SJCRH30 (cell line): Measurements from ENCODE around the gene PKDCC. TPM values are rescaled to one million over a fixed set of nuclear protein-coding genes. Genes with fewer than 3 reads are reported as not detected.
A peak's percentile ranks its signal among the peaks of the same experiment; 100 is the strongest.
"Not testable (repeated sequence)": the region's sequence is repeated elsewhere in the genome, so short reads cannot be mapped to it uniquely, and the experiment has no call there.

ENCODE experiments used
- DNase-seq, 2 experiments: peaks; one replicate each; pipeline ENCODE4 v3.0.0-alpha.2; 2015 to 2020
- H3K27ac ChIP-seq: fragments of 250-450 bp; sonication (Bioruptor Pico); 2 replicates; pipeline ENCODE4 v1.5.1; 2020; ENCODE audit warnings: mild to moderate bottlenecking, moderate library complexity
- H3K27me3 ChIP-seq: fragments of 250-450 bp; sonication (Bioruptor Pico); 2 replicates; pipeline ENCODE4 v1.5.1; 2020; ENCODE audit warnings: mild to moderate bottlenecking, moderate library complexity
- H3K36me3 ChIP-seq: fragments of 250-450 bp; sonication (Bioruptor Pico); 2 replicates; pipeline ENCODE4 v1.5.1; 2020; ENCODE audit warnings: mild to moderate bottlenecking, moderate library complexity
- H3K4me1 ChIP-seq: fragments of 250-450 bp; sonication (Bioruptor Pico); 2 replicates; pipeline ENCODE4 v1.5.1; 2020; ENCODE audit warnings: mild to moderate bottlenecking, moderate library complexity
- H3K4me3 ChIP-seq: fragments of 250-450 bp; sonication (Bioruptor Pico); 2 replicates; pipeline ENCODE4 v1.5.1; 2020; ENCODE audit warnings: mild to moderate bottlenecking, moderate library complexity
- H3K9me3 ChIP-seq: fragments of 250-450 bp; sonication (Bioruptor Pico); replicated peaks from 2 replicates; pipeline ENCODE4 v1.5.1; 2020; ENCODE audit warnings: mild to moderate bottlenecking, moderate library complexity
- total RNA-seq: library from RNA; depleted of rRNA; stranded (reverse); fragments of >200 nt; shearing (Covaris generic); gene quantifications from 2 replicates; pipeline ENCODE4 v1.2.3, GENCODE V29; 2014

PKDCC gene
- total RNA-seq, 1 experiment from 2014 or later: 361 TPM

- Histone ChIP-seq H3K27ac (no peak overlapping the region), H3K27me3 (no peaks in the 10 kb centered on the region), H3K4me3 (no peak overlapping the region), H3K4me1 (peaks cover 19% of the 10 kb centered on the region), H3K36me3 (no peaks in the 10 kb centered on the region), H3K9me3 (peaks cover 11% of the 10 kb centered on the region)
- no peak for DNase-seq
These were observed 26.4 kb upstream of the PKDCC start for GRCh38 chr2:42021464-42021863.

GRCh38 chr2:42025151-42025582 lies 22.7 kb upstream of the PKDCC start:
- Histone ChIP-seq H3K4me1 (peaks cover 54% of the 10 kb centered on the region), H3K9me3 (peaks cover 8% of the 10 kb centered on the region; the same call in 1 of the 2 replicates), H3K27me3 (no peaks in the 10 kb centered on the region), H3K27ac (peak overlapping the region; percentile 71), H3K4me3 (no peak overlapping the region), H3K36me3 (no peaks in the 10 kb centered on the region)
- DNase-seq: peak; percentile 87 to 95

DNA sequence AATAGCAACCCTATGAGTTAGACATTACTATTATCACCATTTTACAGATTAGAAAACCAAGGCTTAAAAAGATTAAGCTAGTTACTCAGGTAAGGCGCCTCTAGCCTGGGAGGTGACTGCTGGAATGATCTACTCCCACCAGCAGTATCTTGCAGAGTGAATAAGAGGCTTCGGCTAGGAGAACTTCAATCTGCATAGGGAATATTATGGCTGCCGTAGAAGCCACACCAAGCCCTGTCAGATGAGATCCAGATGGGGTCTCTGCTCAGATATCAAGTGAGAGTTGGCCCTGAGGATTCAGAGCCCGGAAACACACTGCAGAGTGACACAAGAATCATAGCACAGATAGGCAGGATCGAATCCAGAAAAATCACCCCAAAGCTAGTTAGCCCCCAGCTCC lies 21.5 kb upstream of the PKDCC start:
- H3K36me3 ChIP-seq: no peaks in the 10 kb centered on the region
- H3K9me3 ChIP-seq: peaks cover 8% of the 10 kb centered on the region; the same call in 1 of the 2 replicates
- H3K4me1 ChIP-seq: peaks cover 65% of the 10 kb centered on the region
- H3K27ac ChIP-seq: no peak overlapping the region
- H3K4me3 ChIP-seq: no peak overlapping the region
- no peaks in the 10 kb centered on the region for H3K27me3 ChIP-seq
- no peak for DNase-seq

DNA sequence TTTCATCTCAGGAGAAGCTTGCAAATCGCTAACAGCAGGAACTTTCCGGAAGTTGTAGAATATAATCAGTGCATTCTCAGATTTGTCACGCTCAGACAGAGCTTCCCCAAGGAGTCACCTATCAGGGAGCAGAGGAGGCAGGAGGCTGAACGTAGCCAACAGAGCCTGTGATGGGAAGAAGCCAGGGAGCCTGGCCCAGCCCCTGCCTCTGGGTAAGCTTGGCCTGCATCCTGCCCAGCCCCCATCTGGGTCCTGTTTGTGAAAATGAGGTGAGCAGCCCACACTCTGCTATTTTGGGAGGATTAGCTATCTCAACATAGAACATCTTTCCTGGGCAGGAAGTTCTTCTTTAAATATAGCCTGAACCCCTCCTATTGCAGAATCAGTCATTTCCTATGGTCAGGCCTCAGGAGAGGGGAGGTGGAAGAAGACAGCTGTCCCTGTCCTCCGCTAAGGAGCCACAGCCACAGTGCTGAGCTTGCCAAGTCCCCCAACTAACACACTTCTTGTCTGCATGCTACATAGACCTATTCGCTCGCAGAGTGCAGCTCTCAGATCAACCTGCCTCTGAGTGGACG lies 19.2 kb upstream of the PKDCC start:
- Histone ChIP-seq H3K9me3 (no peaks in the 10 kb centered on the region), H3K36me3 (no peaks in the 10 kb centered on the region), H3K27ac (peak overlapping the region; percentile 98), H3K4me3 (peak overlapping the region; percentile 1; the same call in 1 of the 2 replicates), H3K4me1 (peaks cover 74% of the 10 kb centered on the region), H3K27me3 (no peaks in the 10 kb centered on the region)
- peak; percentile 99 for DNase-seq

- no peak for DNase-seq
- H3K27me3 ChIP-seq: no peaks in the 10 kb centered on the region
- H3K27ac ChIP-seq: peak overlapping the region; percentile 98
- H3K9me3 ChIP-seq: no peaks in the 10 kb centered on the region
- peaks cover 74% of the 10 kb centered on the region for H3K4me1 ChIP-seq
- no peaks in the 10 kb centered on the region for H3K36me3 ChIP-seq
- no peak overlapping the region for H3K4me3 ChIP-seq
These were observed 18.6 kb upstream of the PKDCC start for GRCh38 chr2:42029171-42029570.

DNA sequence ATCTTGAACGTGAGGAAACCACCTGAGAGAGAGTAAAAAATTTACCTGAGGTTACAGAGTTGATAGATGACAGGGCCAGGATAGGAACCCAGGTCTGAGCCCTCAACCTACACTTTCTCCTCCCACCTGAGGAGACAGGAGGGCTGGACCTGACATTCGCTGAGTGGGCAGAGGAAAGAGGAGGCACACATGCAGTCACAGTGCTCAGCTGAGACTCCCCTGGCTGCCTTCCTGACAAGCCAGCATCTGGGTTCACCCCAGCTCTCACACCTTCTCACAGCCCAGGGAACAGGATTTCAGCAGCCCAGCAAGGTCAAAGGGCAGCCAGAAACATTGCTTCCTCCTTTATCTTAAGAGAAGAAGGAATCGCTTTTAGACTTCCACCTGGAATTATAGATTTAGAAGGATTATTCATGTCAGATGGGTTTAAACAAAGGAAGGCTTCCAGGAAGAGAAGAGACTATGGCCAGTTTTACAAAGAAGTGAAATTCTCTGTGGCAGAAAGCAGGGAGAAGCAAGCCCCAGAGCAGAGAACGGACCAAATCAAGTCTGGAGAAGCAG lies 18.1 kb upstream of the PKDCC start:
- H3K9me3 ChIP-seq: no peaks in the 10 kb centered on the region
- no peaks in the 10 kb centered on the region for H3K27me3 ChIP-seq
- no peaks in the 10 kb centered on the region for H3K36me3 ChIP-seq
- no peak overlapping the region for H3K4me3 ChIP-seq
- H3K4me1 ChIP-seq: peaks cover 71% of the 10 kb centered on the region
- peak; percentile 48 to 58 for DNase-seq
- peak overlapping the region; percentile 98 for H3K27ac ChIP-seq

GRCh38 chr2:42030200-42030759 lies 17.5 kb upstream of the PKDCC start:
- Histone ChIP-seq H3K36me3 (no peaks in the 10 kb centered on the region), H3K4me3 (no peak overlapping the region), H3K27ac (peak overlapping the region; percentile 98), H3K9me3 (no peaks in the 10 kb centered on the region), H3K27me3 (no peaks in the 10 kb centered on the region), H3K4me1 (peaks cover 65% of the 10 kb centered on the region)
- DNase-seq: peak; percentile 80 to 87

GRCh38 chr2:42030829-42031228 lies 17.0 kb upstream of the PKDCC start:
- H3K9me3 ChIP-seq: no peaks in the 10 kb centered on the region
- peaks cover 60% of the 10 kb centered on the region for H3K4me1 ChIP-seq
- H3K27ac ChIP-seq: peak overlapping the region; percentile 98
- no peak overlapping the region for H3K4me3 ChIP-seq
- no peaks in the 10 kb centered on the region for H3K27me3 ChIP-seq
- no peaks in the 10 kb centered on the region for H3K36me3 ChIP-seq
- no peak for DNase-seq

DNA sequence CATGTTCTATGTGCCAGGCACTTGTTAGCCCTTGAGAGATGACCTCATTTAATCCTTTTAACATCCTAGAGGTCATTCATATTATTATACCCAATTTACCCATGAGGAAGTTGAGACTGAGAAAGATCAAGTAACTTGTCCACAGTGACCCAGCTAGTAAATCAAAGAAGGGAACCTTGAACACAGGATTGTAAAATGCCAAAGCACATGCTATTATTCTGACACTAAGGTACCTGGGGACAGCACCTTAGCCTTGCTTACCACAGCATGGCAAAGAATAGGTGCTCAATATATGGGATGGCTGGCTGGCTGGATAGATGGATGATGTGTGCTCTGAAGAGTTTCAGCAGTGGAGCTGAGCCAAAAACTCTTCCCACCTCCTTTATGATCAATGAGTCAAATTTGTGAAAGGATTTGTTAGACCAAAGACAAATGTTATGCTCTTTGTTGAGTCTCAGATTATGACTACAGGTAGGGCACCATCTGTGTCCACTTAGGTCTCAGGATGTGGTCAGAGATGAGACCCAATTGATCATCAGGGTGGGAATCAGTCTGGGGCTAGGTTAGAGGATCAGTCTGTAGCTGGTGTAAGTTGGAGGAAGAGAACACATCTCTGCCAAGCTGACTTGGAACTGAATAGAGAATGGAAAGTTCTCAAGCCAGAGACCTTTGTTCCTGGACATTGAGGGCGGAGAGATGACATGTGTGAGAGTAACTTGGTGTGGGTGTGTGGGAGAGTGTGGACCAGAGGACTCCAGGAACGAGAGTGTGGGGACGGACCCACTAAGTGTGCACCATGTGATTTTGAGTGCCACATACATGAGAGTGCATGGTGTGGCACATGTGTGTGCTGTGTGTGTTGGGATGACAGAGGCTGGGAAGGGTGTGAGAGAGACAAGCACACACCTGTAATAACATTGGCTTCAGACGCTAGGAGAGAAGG lies 16.3 kb upstream of the PKDCC start:
- no peaks in the 10 kb centered on the region for H3K36me3 ChIP-seq
- H3K27ac ChIP-seq: peak overlapping the region; percentile 98
- no peaks in the 10 kb centered on the region for H3K9me3 ChIP-seq
- DNase-seq: no peak
- H3K4me3 ChIP-seq: no peak overlapping the region
- no peaks in the 10 kb centered on the region for H3K27me3 ChIP-seq
- H3K4me1 ChIP-seq: peaks cover 55% of the 10 kb centered on the region

DNA sequence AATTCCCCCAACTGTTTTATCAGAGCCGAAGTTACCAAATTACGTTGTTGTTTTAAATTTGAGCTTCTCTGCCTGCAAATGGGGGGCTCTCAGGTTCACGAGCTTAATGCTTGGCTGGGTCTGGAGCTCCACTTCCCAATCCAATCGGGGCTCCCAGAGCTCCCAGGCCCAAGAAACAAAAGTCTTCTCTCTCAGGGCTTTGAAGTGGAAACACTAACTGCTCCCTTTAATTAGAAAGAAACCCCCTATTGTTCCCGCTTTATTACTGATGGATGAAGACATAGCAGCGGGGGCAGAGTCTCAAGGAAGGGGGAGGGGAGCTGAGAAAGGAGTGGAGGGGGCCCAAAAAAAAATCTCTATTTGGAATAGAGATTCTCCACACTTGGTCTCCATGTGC lies 15.6 kb upstream of the PKDCC start:
- Histone ChIP-seq H3K4me1 (peaks cover 48% of the 10 kb centered on the region), H3K27me3 (no peaks in the 10 kb centered on the region), H3K9me3 (no peaks in the 10 kb centered on the region), H3K4me3 (no peak overlapping the region), H3K27ac (no peak overlapping the region), H3K36me3 (no peaks in the 10 kb centered on the region)
- peak in 1 of 2 experiments; percentile 23 for DNase-seq

- Histone ChIP-seq H3K4me1 (peaks cover 43% of the 10 kb centered on the region), H3K4me3 (no peak overlapping the region), H3K9me3 (no peaks in the 10 kb centered on the region), H3K27me3 (no peaks in the 10 kb centered on the region), H3K27ac (no peak overlapping the region), H3K36me3 (no peaks in the 10 kb centered on the region)
- no peak for DNase-seq
These were observed 15.1 kb upstream of the PKDCC start for GRCh38 chr2:42032745-42033144.

DNA sequence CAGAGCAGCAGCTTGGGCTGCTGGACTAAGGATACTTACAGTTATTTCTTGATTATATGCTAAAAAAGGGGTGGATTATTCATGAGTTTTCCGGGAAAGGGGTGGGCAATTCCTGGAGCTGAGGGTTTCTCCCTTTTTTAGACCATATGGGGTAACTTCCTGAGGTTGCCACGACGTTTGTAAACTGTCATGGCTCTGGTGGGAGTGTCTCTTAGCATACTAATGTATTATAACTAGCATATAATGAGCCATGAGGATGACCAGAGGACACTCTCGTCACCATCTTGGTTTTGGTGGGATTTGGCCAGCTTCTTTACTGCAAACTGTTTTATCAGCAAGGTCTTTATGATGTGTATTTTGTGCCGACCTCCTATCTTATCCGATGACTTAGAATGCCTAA lies 13.7 kb upstream of the PKDCC start:
- not testable (repeated sequence) for H3K27ac ChIP-seq, DNase-seq, H3K9me3 ChIP-seq, H3K36me3 ChIP-seq, H3K4me3 ChIP-seq, H3K27me3 ChIP-seq
- peaks cover 31% of the 10 kb centered on the region for H3K4me1 ChIP-seq

DNA sequence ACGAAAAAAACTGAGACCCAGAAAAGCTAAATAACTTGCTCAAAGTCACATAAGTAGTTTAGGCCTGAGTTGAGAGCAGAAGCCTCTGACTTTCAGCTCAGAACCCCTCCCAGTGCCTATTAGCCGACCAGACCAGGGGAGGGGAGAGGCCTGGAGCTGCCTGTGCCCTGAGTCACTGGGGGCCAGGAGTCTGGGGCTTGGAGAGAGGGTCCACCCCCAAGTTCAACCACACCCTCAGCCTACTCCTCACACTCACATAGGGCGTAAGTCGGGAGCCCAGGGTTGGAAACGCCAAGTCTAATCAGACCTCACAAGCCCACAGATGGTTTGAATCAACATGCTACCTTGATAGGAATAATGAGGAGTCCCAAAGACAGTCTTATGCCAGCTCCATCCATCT lies 12.6 kb upstream of the PKDCC start:
- Histone ChIP-seq H3K27me3 (no peaks in the 10 kb centered on the region), H3K9me3 (no peaks in the 10 kb centered on the region), H3K27ac (no peak overlapping the region), H3K36me3 (no peaks in the 10 kb centered on the region), H3K4me1 (peaks cover 19% of the 10 kb centered on the region), H3K4me3 (no peak overlapping the region)
- DNase-seq: no peak

DNA sequence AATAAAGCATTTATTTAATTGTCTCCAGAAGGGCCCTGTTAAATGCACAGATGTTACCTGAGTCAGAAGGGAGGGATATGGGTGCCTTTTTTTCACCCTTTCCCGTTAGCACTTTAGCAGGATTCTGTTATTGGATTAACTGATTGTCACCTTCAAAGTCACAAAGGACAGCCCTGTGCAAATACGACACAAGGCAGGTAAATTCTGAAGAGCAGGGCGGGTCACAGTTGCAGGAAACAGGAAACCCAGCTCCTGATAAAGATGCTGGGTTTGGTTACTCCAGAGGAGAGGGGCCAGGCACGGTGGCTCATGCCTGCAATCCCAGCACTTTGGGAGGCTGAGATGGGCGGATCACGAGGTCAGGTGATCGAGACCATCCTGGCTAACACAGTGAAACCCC lies 11.4 kb upstream of the PKDCC start:
- Histone ChIP-seq H3K4me3 (no peak overlapping the region), H3K27ac (no peak overlapping the region)
- DNase-seq: no peak

DNA sequence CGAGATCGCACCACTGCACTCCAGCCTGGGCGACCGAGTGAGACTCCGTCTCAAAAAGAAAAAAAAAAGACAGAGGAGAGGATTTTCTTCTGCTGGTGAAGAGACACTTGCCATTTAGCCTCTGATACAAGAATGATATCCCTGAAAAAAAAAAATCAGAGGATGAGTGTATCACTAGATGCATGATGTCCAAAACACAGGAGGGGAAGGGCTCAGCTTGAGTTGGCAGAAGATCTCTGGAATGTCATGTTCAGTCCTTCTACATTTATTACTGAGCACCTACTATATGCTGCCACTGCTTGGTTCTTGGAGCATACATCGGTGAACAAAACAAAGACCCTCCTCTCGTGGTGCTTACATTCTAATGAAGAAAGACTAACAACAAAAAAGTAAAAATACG lies 10.9 kb upstream of the PKDCC start:
- Histone ChIP-seq H3K27ac (no peak overlapping the region), H3K4me3 (no peak overlapping the region), H3K9me3 (no peaks in the 10 kb centered on the region), H3K27me3 (no peaks in the 10 kb centered on the region), H3K36me3 (no peaks in the 10 kb centered on the region), H3K4me1 (peaks cover 2% of the 10 kb centered on the region)
- no peak for DNase-seq

More for the DNA sequence above, 11.4 kb upstream of the PKDCC start:
- Histone ChIP-seq H3K27me3 (no peaks in the 10 kb centered on the region), H3K9me3 (no peaks in the 10 kb centered on the region), H3K36me3 (no peaks in the 10 kb centered on the region), H3K4me1 (peaks cover 8% of the 10 kb centered on the region)
